ENCODE results near the gene FNDC3B.

DNA sequence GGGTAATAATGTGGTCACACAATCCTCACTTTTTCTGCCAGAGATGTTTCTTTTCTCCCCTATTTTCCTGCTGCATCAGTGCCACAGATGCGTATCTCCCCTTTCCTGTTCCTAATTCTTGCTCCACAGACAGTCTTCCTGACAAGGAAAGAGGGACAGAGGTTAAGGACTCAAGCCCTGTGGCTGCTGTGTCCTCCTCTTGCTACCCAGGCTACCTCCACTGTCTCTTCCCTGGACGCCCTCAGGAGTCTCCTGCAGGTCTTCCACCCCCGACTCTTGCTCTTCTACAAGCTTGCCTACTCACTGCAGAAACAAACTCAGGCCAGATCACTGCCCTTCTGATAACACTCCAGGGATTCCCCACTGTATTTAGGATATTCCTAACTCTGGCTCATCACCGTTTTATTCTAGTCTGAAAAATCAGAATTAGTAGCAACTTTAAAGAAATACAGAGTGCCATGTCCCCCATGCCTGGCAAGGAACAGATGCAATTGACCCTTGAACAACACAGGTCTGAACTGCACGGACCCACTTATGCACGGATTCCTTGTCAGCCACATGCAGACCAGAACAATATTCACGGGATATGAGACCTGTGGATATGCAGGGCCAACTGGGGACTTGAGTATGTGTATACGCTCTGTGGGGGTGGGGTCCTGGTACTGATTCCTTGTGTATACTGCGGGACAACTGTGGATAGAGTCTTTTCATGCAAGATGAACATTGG lies 257.0 kb downstream of the FNDC3B start:
- TF ChIP-seq, protein P1, sequence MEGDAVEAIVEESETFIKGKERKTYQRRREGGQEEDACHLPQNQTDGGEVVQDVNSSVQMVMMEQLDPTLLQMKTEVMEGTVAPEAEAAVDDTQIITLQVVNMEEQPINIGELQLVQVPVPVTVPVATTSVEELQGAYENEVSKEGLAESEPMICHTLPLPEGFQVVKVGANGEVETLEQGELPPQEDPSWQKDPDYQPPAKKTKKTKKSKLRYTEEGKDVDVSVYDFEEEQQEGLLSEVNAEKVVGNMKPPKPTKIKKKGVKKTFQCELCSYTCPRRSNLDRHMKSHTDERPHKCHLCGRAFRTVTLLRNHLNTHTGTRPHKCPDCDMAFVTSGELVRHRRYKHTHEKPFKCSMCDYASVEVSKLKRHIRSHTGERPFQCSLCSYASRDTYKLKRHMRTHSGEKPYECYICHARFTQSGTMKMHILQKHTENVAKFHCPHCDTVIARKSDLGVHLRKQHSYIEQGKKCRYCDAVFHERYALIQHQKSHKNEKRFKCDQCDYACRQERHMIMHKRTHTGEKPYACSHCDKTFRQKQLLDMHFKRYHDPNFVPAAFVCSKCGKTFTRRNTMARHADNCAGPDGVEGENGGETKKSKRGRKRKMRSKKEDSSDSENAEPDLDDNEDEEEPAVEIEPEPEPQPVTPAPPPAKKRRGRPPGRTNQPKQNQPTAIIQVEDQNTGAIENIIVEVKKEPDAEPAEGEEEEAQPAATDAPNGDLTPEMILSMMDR (IDR thresholded peaks at IDR 0.05; ENCODE audit: low read length) = no peak
- no peak for TF ChIP-seq EZH2 (IDR thresholded peaks at IDR 0.05; ENCODE audit: borderline replicate concordance, low read length)

Data from OCI-LY1 (cell line).